GM21576 (cell line): Measurements from ENCODE around the gene CDC14A.
A peak's percentile ranks its signal among the peaks of the same experiment; 100 is the strongest.
"Not testable (repeated sequence)": the region's sequence is repeated elsewhere in the genome, so short reads cannot be mapped to it uniquely, and the experiment has no call there.

Experiments used
- ATAC-seq: cut with Tn5 transposase; IDR thresholded peaks from one replicate; pipeline ENCODE4 v1.9.1; 2021; ENCODE audit warnings: mild to moderate bottlenecking, moderate library complexity; ENCODE audit not compliant: unreplicated experiment

The CDC14A gene, protein sequence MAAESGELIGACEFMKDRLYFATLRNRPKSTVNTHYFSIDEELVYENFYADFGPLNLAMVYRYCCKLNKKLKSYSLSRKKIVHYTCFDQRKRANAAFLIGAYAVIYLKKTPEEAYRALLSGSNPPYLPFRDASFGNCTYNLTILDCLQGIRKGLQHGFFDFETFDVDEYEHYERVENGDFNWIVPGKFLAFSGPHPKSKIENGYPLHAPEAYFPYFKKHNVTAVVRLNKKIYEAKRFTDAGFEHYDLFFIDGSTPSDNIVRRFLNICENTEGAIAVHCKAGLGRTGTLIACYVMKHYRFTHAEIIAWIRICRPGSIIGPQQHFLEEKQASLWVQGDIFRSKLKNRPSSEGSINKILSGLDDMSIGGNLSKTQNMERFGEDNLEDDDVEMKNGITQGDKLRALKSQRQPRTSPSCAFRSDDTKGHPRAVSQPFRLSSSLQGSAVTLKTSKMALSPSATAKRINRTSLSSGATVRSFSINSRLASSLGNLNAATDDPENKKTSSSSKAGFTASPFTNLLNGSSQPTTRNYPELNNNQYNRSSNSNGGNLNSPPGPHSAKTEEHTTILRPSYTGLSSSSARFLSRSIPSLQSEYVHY

DNA sequence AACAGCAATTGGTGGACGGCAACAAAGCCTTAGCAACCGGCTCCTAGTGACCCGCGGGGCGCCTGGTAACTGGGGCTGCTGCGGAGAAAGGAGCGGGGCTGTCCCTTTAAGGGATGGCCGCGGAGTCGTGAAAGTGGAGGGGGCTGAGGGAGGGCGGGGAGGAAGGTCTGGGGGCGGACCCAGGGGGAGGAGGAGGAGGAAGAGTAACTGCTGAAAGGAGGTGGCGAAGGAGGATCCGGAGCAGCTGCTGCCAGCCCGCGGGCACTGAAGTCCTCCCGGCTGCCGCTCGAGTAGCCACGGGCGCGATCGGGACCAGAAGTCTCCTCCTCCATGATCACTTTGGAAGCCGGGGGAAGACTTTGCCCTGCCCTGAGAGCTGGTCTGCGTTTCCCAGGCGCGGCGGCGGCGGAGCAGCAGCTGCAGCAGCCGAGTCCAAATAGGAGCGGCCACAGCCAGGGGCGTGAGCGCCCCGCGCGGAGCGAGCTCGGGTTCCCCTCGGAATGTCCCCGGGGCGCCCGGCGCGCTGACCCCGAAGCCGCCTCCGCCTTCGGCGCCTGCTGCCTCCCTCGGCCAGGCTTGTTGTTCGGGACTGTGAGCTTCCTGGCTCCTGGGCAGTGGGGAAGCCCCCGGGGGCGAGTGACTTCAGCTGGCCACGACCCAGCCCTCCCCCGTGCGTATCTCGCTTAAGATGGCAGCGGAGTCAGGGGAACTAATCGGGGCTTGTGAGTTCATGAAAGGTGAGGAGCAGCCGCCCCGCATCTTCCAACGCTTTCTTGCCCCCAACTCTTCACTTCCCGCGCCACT is at the start of gene CDC14A:
TSS of gene CDC14A (plus strand) at position 240 of the 804 bp plus-strand sequence. CDS start at position 689, 449 bp downstream.
- ATAC-seq: peak; percentile 65

GRCh38 chr1:100302739-100303138 is 49.6 kb upstream of the CDC14A start:
- ATAC-seq: no peak

DNA sequence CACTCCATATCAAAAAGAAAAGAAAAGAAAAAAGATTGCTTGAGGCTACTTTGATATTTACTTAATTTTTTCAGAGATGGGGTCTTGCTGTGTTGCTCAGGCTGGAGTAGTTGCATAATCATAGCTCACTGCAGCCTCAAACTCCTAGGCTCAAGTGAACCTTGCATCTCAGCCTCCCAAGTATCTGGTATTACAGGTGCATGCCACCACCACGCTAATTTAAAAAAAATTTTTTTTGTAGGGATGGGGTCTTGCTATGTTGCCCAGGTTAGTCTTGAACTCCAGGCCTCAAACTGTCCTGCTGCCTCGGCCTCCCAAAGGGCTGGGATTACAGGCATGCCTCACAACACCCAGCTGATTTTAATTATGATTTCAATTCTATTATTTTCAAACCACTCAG is 48.1 kb upstream of the CDC14A start:
- no peak for ATAC-seq

DNA sequence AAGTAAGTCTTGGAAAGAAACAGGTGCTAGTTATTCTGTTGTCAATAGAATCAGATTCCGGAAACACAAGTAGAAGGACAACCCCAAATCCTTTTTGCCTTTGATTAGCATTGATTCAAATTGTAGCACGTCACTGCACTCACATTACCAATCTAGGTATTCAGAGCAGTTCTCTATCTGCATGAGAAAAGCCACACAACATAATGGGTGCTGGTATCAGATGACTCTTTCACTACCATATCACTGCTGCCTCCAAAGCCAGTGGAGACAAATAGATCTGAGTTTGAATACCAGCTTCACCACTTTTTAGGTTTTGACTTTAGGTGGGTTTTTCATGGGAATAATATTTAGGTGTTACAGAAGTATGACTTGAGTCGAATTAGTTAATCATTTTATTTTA is 47.4 kb upstream of the CDC14A start:
- ATAC-seq: no peak

GRCh38 chr1:100305954-100306353 is 46.4 kb upstream of the CDC14A start:
- ATAC-seq: no peak

- no peak for ATAC-seq
These were observed 45.5 kb upstream of the CDC14A start for GRCh38 chr1:100306735-100307313.

DNA sequence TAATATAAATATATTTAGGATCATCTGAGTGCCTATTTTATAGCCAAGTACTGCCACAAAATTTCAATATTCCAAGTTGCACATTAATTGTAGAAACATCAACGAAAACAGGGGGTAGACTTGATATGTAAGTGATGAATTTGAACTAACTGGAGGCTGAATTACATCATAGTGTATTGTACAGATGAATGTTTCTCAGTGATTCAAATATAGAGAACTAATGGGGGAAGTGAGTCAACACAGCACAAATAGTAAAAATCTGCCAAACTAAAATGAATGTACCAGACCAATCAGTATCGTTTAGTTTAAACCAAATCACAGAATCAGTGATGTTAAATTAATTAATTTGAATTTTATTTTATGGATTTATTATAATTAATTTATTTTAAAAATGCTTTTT is 43.5 kb upstream of the CDC14A start:
- no peak for ATAC-seq

DNA sequence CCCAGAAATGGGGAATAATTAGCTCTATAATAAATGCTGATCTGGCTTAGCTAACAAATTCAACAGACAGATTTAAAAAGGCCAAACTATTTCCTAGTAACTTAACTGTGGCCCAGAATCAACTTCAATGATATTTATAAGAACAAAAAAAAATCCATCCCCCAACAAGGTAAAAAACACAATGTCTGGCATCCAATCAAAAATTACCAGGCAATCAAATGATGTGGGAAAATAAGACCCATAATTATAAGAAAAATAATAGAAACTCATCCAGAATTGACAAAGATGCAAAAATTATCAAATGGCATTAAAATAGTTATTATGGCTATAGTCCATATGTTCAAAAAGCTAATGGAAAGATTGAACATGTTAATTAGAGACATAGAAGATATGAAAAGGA is 42.4 kb upstream of the CDC14A start:
- no peak for ATAC-seq

DNA sequence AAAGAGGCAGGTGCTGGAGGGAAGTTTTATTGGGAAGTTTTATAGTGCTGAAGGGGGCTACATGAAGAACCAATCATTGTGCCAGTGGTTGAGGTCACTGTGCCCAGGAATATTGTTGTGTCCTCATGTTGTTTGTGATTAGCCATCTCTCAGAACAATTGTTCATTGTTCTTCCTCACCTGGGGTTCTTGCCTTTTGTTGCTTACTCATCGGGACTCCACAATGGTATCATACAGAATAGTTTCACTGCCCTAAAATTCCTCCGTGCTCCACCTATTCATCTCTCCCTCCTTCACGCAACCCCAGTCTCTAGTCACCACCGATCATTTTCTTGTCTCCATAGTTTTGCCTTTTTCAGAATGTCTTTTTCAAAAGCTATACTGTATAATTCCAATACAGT is 38.9 kb upstream of the CDC14A start:
- no peak for ATAC-seq

DNA sequence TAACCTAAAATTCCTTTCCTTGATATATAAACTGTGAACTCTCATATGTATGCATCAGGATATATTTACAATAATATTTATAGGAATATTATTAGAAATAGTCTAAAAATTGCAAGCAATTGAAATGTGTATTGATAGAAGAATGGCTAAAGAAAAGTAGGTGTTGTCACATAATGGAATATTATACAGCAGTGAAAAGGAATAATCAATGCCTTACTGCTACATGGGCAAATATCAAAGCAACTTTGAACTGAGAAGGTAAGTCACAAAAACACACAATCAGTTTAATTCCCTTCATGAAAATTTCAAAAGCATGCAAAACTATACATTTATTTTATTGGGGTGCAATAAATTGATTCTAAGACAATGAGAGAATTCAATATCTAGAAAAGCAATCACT is 35.7 kb upstream of the CDC14A start:
- ATAC-seq: no peak

DNA sequence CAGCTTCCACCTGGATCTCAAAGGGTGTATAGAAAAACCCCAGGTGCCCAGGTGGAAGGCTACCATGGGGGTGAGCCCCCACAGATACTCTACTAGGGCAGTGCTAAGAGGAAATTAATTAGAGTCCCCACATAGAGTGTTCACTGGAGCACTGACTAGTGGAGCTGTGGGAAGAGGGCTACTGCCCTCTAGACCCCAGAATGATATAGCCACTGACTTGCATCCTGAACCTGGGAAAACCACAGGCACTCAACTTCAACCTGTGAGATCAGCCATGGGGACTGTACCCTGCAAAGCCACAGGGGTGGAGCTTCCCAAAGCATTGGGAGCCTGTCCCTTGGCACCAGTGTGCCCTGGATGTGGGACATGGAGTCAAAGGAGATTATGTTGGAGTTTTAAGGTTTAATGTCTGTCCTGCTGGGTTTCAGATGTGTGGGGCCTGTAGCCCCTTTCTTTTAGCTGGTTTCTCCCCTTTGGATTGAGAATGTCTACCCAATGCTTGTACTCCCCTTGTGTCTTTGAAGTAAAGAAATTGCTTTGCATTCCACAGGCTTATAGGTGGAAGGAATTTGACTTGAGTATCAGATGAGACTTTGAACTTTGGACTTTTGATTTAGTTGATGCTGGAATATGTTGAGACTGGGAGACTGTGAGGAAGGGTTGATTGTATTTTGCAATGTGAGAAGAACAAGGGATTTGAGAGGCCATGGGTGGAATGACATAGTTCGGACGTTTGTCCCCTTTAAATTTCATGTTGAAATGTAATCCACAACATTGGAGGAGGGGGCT is 31.8 kb upstream of the CDC14A start:
- ATAC-seq: no peak

DNA sequence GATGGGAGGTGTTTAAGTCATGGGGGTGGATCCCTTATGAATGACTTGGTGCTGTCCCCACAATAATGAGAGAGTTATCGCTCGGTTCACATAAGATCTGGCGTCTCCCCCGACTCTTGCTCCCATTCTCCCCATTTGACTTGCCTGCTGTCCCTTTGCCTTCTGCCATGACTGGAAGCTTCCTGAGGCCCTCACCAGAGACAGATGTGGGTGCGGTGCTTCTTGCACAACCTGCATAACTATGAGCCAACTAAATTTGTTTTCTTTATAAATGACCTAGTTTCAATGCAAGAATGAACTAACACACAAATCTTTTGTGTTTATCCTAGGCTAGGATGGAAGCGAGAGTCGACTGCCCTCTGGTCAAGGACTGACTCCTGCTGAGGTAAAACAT is 31.2 kb upstream of the CDC14A start:
- no peak for ATAC-seq

DNA sequence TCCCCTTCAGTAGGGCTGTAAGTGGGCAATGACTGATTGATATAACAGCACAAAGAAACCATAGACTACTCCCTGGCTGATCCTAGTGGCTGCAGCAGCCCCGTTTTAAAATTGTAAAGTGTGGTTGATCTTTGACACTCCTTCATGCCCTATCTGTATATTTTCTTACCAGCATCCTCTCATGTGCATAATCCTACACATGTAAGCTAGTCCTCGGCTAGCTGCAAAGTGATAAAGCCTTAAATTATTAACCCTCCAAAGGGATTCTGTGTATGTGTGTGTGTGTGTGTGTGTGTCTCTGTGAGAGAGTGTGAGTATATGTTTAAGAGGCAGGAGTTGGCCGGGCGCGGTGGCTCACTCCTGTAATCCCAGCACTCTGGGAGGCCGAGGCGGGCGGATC is 30.8 kb upstream of the CDC14A start:
- ATAC-seq: no peak

DNA sequence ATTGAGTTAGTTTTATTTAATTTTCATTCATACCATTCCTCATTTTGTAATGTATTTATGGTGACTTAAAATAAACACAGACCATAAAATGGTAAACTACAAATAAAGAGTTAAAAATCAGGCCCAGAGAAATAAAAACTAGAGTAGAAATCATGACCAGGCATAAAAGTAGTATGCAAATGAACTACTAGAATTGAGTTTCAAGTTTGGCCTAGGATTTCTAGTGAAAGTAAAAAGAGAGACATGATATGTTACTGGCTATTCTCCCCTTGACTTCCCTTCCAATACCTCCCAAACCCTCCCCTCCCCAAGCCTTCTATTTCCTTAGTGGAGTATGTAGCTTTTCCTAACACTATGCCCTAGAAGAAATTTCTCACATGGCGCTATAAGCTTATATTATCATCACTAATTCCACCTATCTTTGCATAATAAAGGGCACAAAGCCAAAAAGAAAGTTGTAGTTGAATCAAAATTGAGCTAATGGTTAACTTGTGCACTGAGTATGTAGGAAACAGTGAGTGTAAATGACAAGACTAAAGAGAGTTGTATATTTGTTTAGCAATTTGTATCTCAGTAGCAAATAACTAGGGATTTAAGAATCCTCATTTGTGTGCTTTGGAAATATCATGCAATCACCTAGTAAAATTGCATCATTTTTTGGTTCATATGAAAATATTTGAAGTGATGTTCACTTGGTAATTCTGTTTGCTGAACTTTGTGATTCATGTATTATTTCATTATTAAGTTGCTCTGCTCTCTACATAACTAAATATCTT is 29.7 kb upstream of the CDC14A start:
- ATAC-seq: no peak

DNA sequence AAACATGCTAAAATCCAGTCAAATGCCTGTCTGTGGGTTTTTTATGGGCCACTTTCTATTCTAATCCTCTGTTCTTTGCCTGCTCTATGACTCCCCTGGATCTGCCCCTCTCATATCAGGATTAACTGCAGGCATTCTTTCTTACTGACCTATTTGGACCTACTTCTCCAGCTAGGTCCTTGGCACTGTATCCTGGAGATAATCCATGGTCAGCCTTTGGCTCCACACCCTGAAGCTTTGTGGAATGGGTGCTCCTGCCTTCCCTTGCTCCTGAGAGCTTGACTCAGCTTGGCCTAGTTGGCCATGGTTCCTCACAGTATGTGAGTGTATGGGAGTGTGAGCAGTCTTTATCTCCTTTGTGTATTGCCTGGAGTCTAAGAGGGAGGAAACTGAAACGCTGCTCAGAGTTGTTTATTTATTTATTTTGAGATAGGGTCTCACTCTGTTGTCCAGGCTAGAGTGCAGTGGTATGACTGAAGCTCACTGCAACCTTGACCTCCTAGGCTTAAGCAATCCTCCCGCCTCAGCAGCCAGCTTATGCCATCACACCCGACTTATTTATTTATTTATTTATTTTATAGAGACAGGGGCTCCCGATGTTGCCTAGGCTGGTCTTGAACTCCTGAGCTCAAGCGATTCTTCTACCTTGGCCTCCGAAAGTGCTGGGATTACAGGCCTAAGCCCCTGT is 28.7 kb upstream of the CDC14A start:
- no peak for ATAC-seq

DNA sequence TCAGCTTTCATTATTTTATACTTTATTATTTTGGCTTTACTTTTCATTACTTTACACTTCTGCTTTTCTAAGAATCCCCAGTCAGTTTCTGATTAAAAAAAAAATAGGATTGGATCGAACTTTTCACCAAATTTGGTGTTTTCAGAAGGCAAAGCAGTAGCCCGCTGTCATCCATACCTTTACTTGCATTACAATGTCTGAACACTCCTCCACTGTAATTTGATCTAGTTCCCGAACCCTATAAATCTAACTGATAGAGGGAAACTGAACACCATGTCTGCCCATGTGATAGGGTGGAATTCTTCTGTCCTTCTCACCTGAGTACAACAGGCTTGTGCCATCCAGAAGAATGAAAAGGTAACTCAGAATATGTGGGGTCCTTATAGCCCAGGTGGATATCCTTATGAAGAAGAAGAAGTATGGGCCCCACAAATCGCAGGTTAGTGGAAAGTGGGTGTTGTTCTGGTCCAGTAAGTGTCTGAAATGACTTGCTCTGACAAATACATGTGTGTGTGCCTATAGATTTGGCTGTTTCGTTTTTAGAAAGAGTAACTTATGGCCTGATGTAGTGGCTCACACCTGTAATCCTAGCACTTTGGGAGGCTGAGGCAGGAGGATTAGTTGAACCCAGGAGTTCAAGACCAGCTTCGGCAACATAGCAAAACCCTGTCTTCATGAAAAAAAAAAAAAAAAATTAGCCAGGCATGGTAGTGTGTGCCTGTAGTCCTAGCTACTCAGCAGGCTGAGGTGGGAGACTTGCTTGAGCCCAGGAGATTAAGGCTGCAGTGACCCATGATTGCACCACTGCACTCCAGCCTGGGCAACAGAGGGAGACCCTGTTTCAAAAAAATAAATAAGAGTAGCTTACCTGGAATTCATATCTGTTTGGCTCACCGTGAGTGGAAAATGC is 26.6 kb upstream of the CDC14A start:
- no peak for ATAC-seq

DNA sequence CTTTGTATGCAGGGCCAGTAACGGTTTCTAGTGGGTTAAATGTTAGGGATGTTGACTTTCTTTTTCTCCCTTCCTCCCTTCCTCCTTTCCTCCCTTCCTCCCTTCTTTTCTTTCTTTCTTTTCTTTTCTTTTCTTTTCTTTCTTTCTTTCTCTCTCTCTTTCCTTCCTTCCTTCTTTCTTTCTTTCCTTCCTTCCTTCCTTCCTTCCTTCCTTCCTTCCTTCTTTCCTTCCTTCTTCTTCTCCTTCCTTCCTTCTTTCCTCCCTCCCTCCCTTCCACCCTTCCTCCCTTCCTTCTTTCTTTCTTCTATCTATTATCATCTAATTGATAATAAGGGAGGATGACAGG is 26.0 kb upstream of the CDC14A start:
- not testable (repeated sequence) for ATAC-seq

DNA sequence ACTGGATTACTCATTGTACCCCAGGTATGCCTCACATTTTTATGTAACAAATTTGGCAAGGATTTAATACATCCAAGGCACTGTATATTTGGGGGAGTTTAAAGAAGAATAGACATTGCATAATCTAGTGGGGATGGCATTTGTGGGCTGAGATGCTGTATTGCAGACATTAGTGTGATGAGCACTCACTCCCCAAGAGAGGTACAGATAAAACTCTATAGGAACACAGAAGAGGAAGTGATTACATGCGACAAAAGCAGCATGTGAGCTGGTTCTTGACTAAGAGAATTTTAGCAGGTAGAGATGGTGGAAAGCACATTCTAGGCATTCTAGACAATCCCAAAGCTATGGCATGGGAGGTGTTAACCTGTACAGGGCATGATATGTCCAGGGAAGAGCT is 24.2 kb upstream of the CDC14A start:
- no peak for ATAC-seq
